H9 (cell line): Measurements from ENCODE around the gene WDR77. TPM values are rescaled to one million over a fixed set of nuclear protein-coding genes. Genes with fewer than 3 reads are reported as not detected.

ENCODE experiments used
- DNase-seq: peaks from one replicate; pipeline ENCODE4 v3.0.0-alpha.2; 2017
- H2AFZ ChIP-seq: one replicate; pipeline ENCODE4 v1.6.1; 2013; ENCODE audit warnings: mild to moderate bottlenecking, low read length, control low read depth, moderate library complexity
- H2AK5ac ChIP-seq: 2 replicates; pipeline ENCODE4 v1.6.1; 2013; ENCODE audit warnings: low read length, control low read depth, mixed read lengths; ENCODE audit not compliant: insufficient read length
- H2BK120ac ChIP-seq: one replicate; pipeline ENCODE4 v1.6.1; 2013; ENCODE audit warnings: low read depth, mild to moderate bottlenecking, low read length, control low read depth, inconsistent platforms; ENCODE audit not compliant: poor library complexity, severe bottlenecking
- H2BK12ac ChIP-seq: 2 replicates; pipeline ENCODE4 v1.6.1; 2013; ENCODE audit warnings: low read length, control low read depth, mixed read lengths, low read depth; ENCODE audit not compliant: insufficient read length
- H2BK15ac ChIP-seq: 2 replicates; pipeline ENCODE4 v1.6.1; 2013; ENCODE audit warnings: low read depth, low read length, control low read depth
- H2BK20ac ChIP-seq: one replicate; pipeline ENCODE4 v1.6.1; 2013; ENCODE audit warnings: low read depth, mild to moderate bottlenecking, low read length, control low read depth, inconsistent platforms; ENCODE audit not compliant: poor library complexity, severe bottlenecking
- H2BK5ac ChIP-seq: 2 replicates; pipeline ENCODE4 v1.6.1; 2013; ENCODE audit warnings: low read length, control low read depth, mixed read lengths; ENCODE audit not compliant: insufficient read length
- H3K14ac ChIP-seq: 2 replicates; pipeline ENCODE4 v1.6.1; 2013; ENCODE audit warnings: low read length, control low read depth; ENCODE audit not compliant: insufficient read depth
- H3K18ac ChIP-seq: 2 replicates; pipeline ENCODE4 v1.6.1; 2013; ENCODE audit warnings: low read depth, mild to moderate bottlenecking, mixed read lengths, low read length, control low read depth; ENCODE audit not compliant: insufficient read length
- H3K23ac ChIP-seq: 2 replicates; pipeline ENCODE4 v1.6.1; 2013; ENCODE audit warnings: low read length, control low read depth, mixed read lengths, low read depth; ENCODE audit not compliant: insufficient read length
- H3K23me2 ChIP-seq: 2 replicates; pipeline ENCODE4 v1.6.1; 2013; ENCODE audit warnings: low read depth, mild to moderate bottlenecking, mixed read lengths, low read length, control low read depth; ENCODE audit not compliant: insufficient read length, poor library complexity, severe bottlenecking
- H3K27ac ChIP-seq: 2 replicates; pipeline ENCODE4 v1.5.1; 2013; ENCODE audit warnings: low read length, control low read depth, mixed read lengths, low read depth; ENCODE audit not compliant: insufficient read length
- H3K27me3 ChIP-seq: 2 replicates; pipeline ENCODE4 v1.6.1; 2013; ENCODE audit warnings: low read length, control low read depth, inconsistent platforms; ENCODE audit not compliant: insufficient read depth
- H3K4ac ChIP-seq: 2 replicates; pipeline ENCODE4 v1.6.1; 2013; ENCODE audit warnings: low read depth, mild to moderate bottlenecking, control low read depth, inconsistent platforms, low read length, moderate library complexity
- H3K4me1 ChIP-seq: 2 replicates; pipeline ENCODE4 v1.6.1; 2013; ENCODE audit warnings: low read length, control low read depth, inconsistent platforms; ENCODE audit not compliant: insufficient read depth
- H3K4me2 ChIP-seq: 2 replicates; pipeline ENCODE4 v1.6.1; 2013; ENCODE audit warnings: low read length, control low read depth, mixed read lengths; ENCODE audit not compliant: insufficient read length, insufficient read depth
- H3K56ac ChIP-seq: 2 replicates; pipeline ENCODE4 v1.6.1; 2013; ENCODE audit warnings: low read depth, mild to moderate bottlenecking, mixed read lengths, low read length, control low read depth; ENCODE audit not compliant: insufficient read length
- H3K79me1 ChIP-seq: 2 replicates; pipeline ENCODE4 v1.6.1; 2013; ENCODE audit warnings: low read depth, mild to moderate bottlenecking, moderate library complexity, low read length, control low read depth, inconsistent platforms; ENCODE audit not compliant: insufficient read depth, poor library complexity, severe bottlenecking
- H3K79me2 ChIP-seq: 2 replicates; pipeline ENCODE4 v1.6.1; 2013; ENCODE audit warnings: low read length, control low read depth, inconsistent platforms; ENCODE audit not compliant: insufficient read depth
- H3K9ac ChIP-seq: 2 replicates; pipeline ENCODE4 v1.6.1; 2013; ENCODE audit warnings: low read length, control low read depth, mixed read lengths; ENCODE audit not compliant: insufficient read length; ENCODE audit errors: extremely low read depth
- H3K9me3 ChIP-seq: one replicate; pipeline ENCODE4 v1.6.1; 2013; ENCODE audit warnings: low read depth, low read length, inconsistent platforms; ENCODE audit not compliant: control insufficient read depth
- H3T11ph ChIP-seq: one replicate; pipeline ENCODE4 v1.6.1; 2013; ENCODE audit warnings: mild to moderate bottlenecking, low read length, control low read depth, inconsistent platforms
- H4K20me1 ChIP-seq: one replicate; pipeline ENCODE4 v1.6.1; 2013; ENCODE audit not compliant: control insufficient read depth, insufficient read length, insufficient read depth
- H4K5ac ChIP-seq: 2 replicates; pipeline ENCODE4 v1.6.1; 2013; ENCODE audit warnings: low read depth, mild to moderate bottlenecking, mixed read lengths, low read length, control low read depth; ENCODE audit not compliant: insufficient read length
- H4K8ac ChIP-seq: replicated peaks from 2 replicates; pipeline ENCODE4 v1.6.1; 2013; ENCODE audit warnings: low read length, control low read depth, mixed read lengths, low read depth; ENCODE audit not compliant: insufficient read length
- H4K91ac ChIP-seq: 2 replicates; pipeline ENCODE4 v1.6.1; 2013; ENCODE audit warnings: low read depth, mild to moderate bottlenecking, moderate library complexity, mixed read lengths, low read length, control low read depth; ENCODE audit not compliant: insufficient read length
- H3K27ac Mint-ChIP-seq, 3 experiments: 2 replicates in 2 of 3; 3 replicates in 1 of 3; pipeline ENCODE4 v1.8.0; 2020 to 2021; ENCODE audit warnings: mixed read lengths in 3 of 3, mild to moderate bottlenecking in 1 of 3, moderate library complexity in 1 of 3
- H3K27me3 Mint-ChIP-seq: 2 replicates; pipeline ENCODE4 v1.8.0; 2021; ENCODE audit warnings: low read depth, mild to moderate bottlenecking, moderate library complexity, mixed read lengths
- H3K36me3 Mint-ChIP-seq, 3 experiments: 2 replicates in 2 of 3; 3 replicates in 1 of 3; pipeline ENCODE4 v1.8.0; 2020 to 2021; ENCODE audit warnings: low read depth in 3 of 3, mixed read lengths in 3 of 3; ENCODE audit not compliant: insufficient read depth in 1 of 3
- H3K4me1 Mint-ChIP-seq, 2 experiments: 2 replicates each; pipeline ENCODE4 v1.8.0; 2020; ENCODE audit warnings: mixed read lengths in 2 of 2
- H3K4me3 Mint-ChIP-seq, 2 experiments: 2 replicates in 1 of 2; 3 replicates in 1 of 2; pipeline ENCODE4 v1.8.0; 2020 to 2021; ENCODE audit warnings: mild to moderate bottlenecking in 2 of 2, mixed read lengths in 2 of 2, moderate library complexity in 1 of 2
- H3K9me3 Mint-ChIP-seq, 2 experiments: 2 replicates in 1 of 2; 3 replicates in 1 of 2; pipeline ENCODE4 v1.8.0; 2020; ENCODE audit warnings: mild to moderate bottlenecking in 2 of 2, mixed read lengths in 2 of 2, moderate library complexity in 1 of 2
- CTCF ChIP-seq: fragments of 200-600 bp; sonication (generic); conservative IDR thresholded peaks from 3 replicates; pipeline ENCODE4 v1.8.0; 2021; ENCODE audit warnings: antibody characterized with exemption, mild to moderate bottlenecking
- WGBS: extraction: QIAGEN DNeasy Blood & Tissue Kit; methylation state at CpG from one replicate; pipeline ENCODE4 v1.1.7; 2013; ENCODE audit warnings: missing lambda C conversion rate, low lambda C conversion rate, mixed read lengths; ENCODE audit not compliant: insufficient read length; ENCODE audit errors: extremely low coverage; 5-methylcytosine and 5-hydroxymethylcytosine counted together
- total RNA-seq: library from RNA; stranded (reverse); gene quantifications from 2 replicates; pipeline ENCODE4 v1.2.1, GENCODE V29; 2021

Gene WDR77
- total RNA-seq, 1 experiment from 2014 or later: 70.9 TPM

GRCh38 chr1:111471538-111471937 lies 22.5 kb upstream of the WDR77 start:
- no peak overlapping the region for H3K27ac ChIP-seq
- Mint-ChIP-seq H3K27ac (no peak overlapping the region), H3K9me3 (no peaks in the 10 kb centered on the region), H3K36me3 (no peaks in the 10 kb centered on the region; a peak in 1 of 7 replicates), H3K4me1 (no peaks in the 10 kb centered on the region), H3K4me3 (no peak overlapping the region), H3K27me3 (no peaks in the 10 kb centered on the region)
- H2AK5ac ChIP-seq: no peak overlapping the region
- no peak overlapping the region for H3K14ac ChIP-seq
- no peaks in the 10 kb centered on the region for H3K79me2 ChIP-seq
- no peaks in the 10 kb centered on the region for H4K20me1 ChIP-seq
- no peak overlapping the region for H2BK5ac ChIP-seq
- H3K18ac ChIP-seq: no peak overlapping the region
- H2BK15ac ChIP-seq: no peak overlapping the region
- no peaks in the 10 kb centered on the region for H3K9me3 ChIP-seq
- WGBS: no CpG with 5 or more reads among the region's 3 CpGs
- no peak overlapping the region for H3K9ac ChIP-seq
- no peaks in the 10 kb centered on the region for H3K79me1 ChIP-seq
- H4K91ac ChIP-seq: no peak overlapping the region
- no peaks in the 10 kb centered on the region for H3K23me2 ChIP-seq
- H3K4ac ChIP-seq: no peak overlapping the region
- DNase-seq: no peak
- H2BK120ac ChIP-seq: no peak overlapping the region
- no peak overlapping the region for H2AFZ ChIP-seq
- TF ChIP-seq CTCF: no peak
- no peak overlapping the region for H3K23ac ChIP-seq
- H3K4me2 ChIP-seq: no peak overlapping the region
- H3K27me3 ChIP-seq: no peaks in the 10 kb centered on the region
- H3K4me1 ChIP-seq: no peaks in the 10 kb centered on the region
- H3K56ac ChIP-seq: no peak overlapping the region
- no peak overlapping the region for H4K5ac ChIP-seq
- H3T11ph ChIP-seq: no peak overlapping the region
- no peak overlapping the region for H2BK12ac ChIP-seq
- H4K8ac ChIP-seq: no peak overlapping the region
- H2BK20ac ChIP-seq: no peak overlapping the region
